Measurements from ENCODE around the gene DST.

DST gene

DNA sequence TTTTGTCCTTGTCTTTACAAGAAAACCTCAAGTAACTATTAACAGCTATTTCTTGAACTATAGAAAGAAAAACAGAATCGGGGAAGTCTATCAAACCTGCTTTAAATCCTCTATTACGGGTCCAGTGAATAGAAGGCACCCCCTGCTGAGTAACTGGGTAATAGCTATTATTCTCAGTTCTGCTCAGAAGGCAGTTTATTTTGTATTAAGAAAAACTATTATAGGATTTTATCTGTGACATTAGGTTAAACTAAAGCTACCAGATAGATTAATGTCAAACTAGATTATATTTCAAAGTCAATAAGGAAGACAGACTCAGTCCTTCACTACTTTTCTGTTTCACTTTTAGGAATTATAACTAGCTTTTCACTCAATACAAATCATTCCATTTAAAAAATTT lies 93.7 kb downstream of the DST start:
- no peak for DNase-seq
- no peaks in the 10 kb centered on the region for H4K20me1 ChIP-seq (ENCODE audit: insufficient read depth, low read length)
- no peaks in the 10 kb centered on the region for H3K27me3 ChIP-seq (replicated peaks; ENCODE audit: insufficient read depth, low read length)
- H3K9me2 ChIP-seq (replicated peaks; ENCODE audit: insufficient read depth, low read length), result no peaks in the 10 kb centered on the region
- H3K9me3 ChIP-seq (replicated peaks; ENCODE audit: insufficient read depth, low read length), result no peaks in the 10 kb centered on the region
- H3K4me2 ChIP-seq (ENCODE audit: low read depth, low read length), result no peak overlapping the region
- H3K79me2 ChIP-seq (ENCODE audit: low read length), result peaks cover 32% of the 10 kb centered on the region
- no peak overlapping the region for H3K27ac ChIP-seq (ENCODE audit: low read length)
- peaks cover 17% of the 10 kb centered on the region for H3K4me1 ChIP-seq (ENCODE audit: low read length)
- no peak overlapping the region for H3K9ac ChIP-seq (ENCODE audit: low read length)
- TF ChIP-seq EZH2 (optimal IDR thresholded peaks at IDR 0.05; ENCODE audit: low read depth, low read length) (no peak), EZH2phosphoT487 (IDR thresholded peaks at IDR 0.05; ENCODE audit: low read length) (no peak), CTCF (IDR thresholded peaks at IDR 0.05; ENCODE audit: low read length) (no peak)
- no peak overlapping the region for H2AFZ ChIP-seq (ENCODE audit: low read length)
- peaks cover 5% of the 10 kb centered on the region for H3K36me3 ChIP-seq (replicated peaks; ENCODE audit: insufficient read depth, low read length)
- no peak overlapping the region for H3K4me3 ChIP-seq (ENCODE audit: low read length)
- H3F3A ChIP-seq (ENCODE audit: insufficient read depth, low read length), result peaks cover under 1% of the 10 kb centered on the region; the same call in 1 of the 2 replicates

GRCh38 chr6:56547687-56548086 lies 95.0 kb downstream of the DST start:
- Histone ChIP-seq H3K4me1 (ENCODE audit: low read length) (peaks cover 17% of the 10 kb centered on the region), H4K20me1 (ENCODE audit: insufficient read depth, low read length) (no peaks in the 10 kb centered on the region), H3K79me2 (ENCODE audit: low read length) (peaks cover 34% of the 10 kb centered on the region), H3K27me3 (replicated peaks; ENCODE audit: insufficient read depth, low read length) (no peaks in the 10 kb centered on the region), H3K9me2 (replicated peaks; ENCODE audit: insufficient read depth, low read length) (no peaks in the 10 kb centered on the region), H3K9me3 (replicated peaks; ENCODE audit: insufficient read depth, low read length) (no peaks in the 10 kb centered on the region), H2AFZ (ENCODE audit: low read length) (no peak overlapping the region), H3F3A (ENCODE audit: insufficient read depth, low read length) (peaks cover 11% of the 10 kb centered on the region), H3K9ac (ENCODE audit: low read length) (no peak overlapping the region), H3K27ac (ENCODE audit: low read length) (no peak overlapping the region), H3K4me3 (ENCODE audit: low read length) (no peak overlapping the region), H3K36me3 (replicated peaks; ENCODE audit: insufficient read depth, low read length) (no peaks in the 10 kb centered on the region; the same call in 1 of the 2 replicates), H3K4me2 (ENCODE audit: low read depth, low read length) (no peak overlapping the region)
- TF ChIP-seq CTCF (IDR thresholded peaks at IDR 0.05; ENCODE audit: low read length), result no peak
- TF ChIP-seq EZH2phosphoT487 (IDR thresholded peaks at IDR 0.05; ENCODE audit: low read length), result no peak
- no peak for TF ChIP-seq EZH2 (optimal IDR thresholded peaks at IDR 0.05; ENCODE audit: low read depth, low read length)
- DNase-seq, result no peak

DNA sequence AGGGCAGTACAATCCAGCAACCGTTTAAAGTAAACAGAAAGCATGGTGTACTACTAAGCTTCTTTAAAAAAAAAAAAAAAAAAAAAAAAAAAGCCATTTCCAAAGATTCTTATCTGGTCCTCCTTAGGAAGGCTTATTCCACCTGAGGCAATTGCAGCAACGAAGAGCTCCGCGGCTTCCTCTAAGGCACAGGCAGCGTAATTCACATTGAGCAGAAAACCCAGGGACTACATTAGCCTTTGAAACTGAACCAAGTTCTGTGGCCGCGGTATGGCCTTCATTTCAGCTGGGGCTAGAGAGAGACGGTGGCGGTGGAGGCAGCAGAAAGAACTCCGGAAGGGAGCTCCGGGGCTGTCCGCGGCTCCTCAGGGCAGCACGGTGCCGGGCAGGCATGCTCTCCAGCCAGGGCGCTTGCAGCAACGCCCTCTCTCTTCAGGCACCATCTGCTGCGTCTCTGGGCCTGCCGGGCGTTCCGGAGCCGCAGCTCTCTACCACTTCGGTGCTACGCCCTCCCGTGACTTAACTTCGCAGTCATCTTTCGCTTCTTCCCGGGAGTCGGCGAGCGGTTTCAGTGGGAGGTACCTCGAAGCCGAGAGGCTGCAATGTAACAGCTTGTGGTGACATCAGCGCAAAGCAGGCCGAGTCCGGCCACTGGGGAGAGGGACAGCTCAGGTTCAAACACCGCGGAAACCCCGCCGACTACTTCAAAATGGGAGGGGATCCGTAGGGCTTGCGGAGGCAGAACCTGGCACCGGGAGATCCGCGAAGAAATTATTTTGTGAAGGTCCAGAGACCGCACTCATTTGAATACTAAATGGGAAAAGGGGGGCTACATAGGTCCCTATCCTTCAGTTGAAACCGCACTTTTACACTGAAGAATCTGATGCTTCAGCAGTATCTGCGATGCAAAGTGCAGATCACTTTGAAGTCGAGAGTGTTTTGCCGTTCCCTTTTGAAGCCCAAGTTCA lies 100.0 kb downstream of the DST start:
- TF ChIP-seq CTCF (IDR thresholded peaks at IDR 0.05; ENCODE audit: low read length), result peak; percentile 20
- no peak for TF ChIP-seq EZH2phosphoT487 (IDR thresholded peaks at IDR 0.05; ENCODE audit: low read length)
- Histone ChIP-seq H3K4me3 (ENCODE audit: low read length) (peak overlapping the region; percentile 65), H3K4me1 (ENCODE audit: low read length) (peaks cover 9% of the 10 kb centered on the region), H4K20me1 (ENCODE audit: insufficient read depth, low read length) (no peaks in the 10 kb centered on the region), H2AFZ (ENCODE audit: low read length) (peak overlapping the region; percentile 59), H3K79me2 (ENCODE audit: low read length) (peaks cover 45% of the 10 kb centered on the region), H3K36me3 (replicated peaks; ENCODE audit: insufficient read depth, low read length) (no peaks in the 10 kb centered on the region; the same call in 1 of the 2 replicates), H3K9me2 (replicated peaks; ENCODE audit: insufficient read depth, low read length) (no peaks in the 10 kb centered on the region), H3K4me2 (ENCODE audit: low read depth, low read length) (peak overlapping the region; percentile 84), H3K27ac (ENCODE audit: low read length) (peak overlapping the region; percentile 82), H3K27me3 (replicated peaks; ENCODE audit: insufficient read depth, low read length) (no peaks in the 10 kb centered on the region), H3K9me3 (replicated peaks; ENCODE audit: insufficient read depth, low read length) (no peaks in the 10 kb centered on the region), H3F3A (ENCODE audit: insufficient read depth, low read length) (peaks cover 18% of the 10 kb centered on the region), H3K9ac (ENCODE audit: low read length) (peak overlapping the region; percentile 61)
- peak; percentile 97 for DNase-seq
